PC-9 (cell line): Measurements from ENCODE around the gene MACROD2. TPM values are rescaled to one million over a fixed set of nuclear protein-coding genes. Genes with fewer than 3 reads are reported as not detected.

Experiments used
- BruUV-seq: library from RNA; stranded (reverse); fragments of 400-500 nt; replicated peaks from 2 replicates; lab custom pipeline; 2021; lab: Mats Ljungman, UMichigan
- CTCF ChIA-PET: fragments of 300-600 bp; sonication (Branson Sonifier 250); formaldehyde crosslinking; loops from one replicate; lab custom pipeline; 2022; ENCODE audit warnings: antibody characterized with exemption; lab: Charles Lee
- POLR2A ChIA-PET: fragments of 300-600 bp; sonication (Branson Sonifier 250); formaldehyde crosslinking; loops from one replicate; lab custom pipeline; 2022; ENCODE audit warnings: antibody characterized with exemption; ENCODE audit not compliant: unreplicated experiment; lab: Charles Lee
- DNase-seq, 2 experiments: peaks; one replicate each; pipeline versions ENCODE4 v3.0.0 to v3.0.0-alpha.2; 2015 to 2022; ENCODE audit warnings: mixed read lengths in 1 of 2
- H2AFZ ChIP-seq: fragments of 200-600 bp; sonication (generic); 2 replicates; pipeline ENCODE4 v1.8.1; 2017; ENCODE audit warnings: antibody characterized with exemption
- H3F3A ChIP-seq: fragments of 200-600 bp; sonication (generic); 2 replicates; pipeline ENCODE4 v1.8.1; 2017; ENCODE audit warnings: antibody characterized with exemption, mild to moderate bottlenecking, low read depth; ENCODE audit not compliant: insufficient read depth
- H3K27ac ChIP-seq: fragments of 200-600 bp; sonication (generic); 2 replicates; pipeline ENCODE4 v1.6.1; 2016; ENCODE audit warnings: mixed run types
- H3K27me3 ChIP-seq: fragments of 200-600 bp; sonication (generic); 2 replicates; pipeline ENCODE4 v1.6.1; 2016; ENCODE audit warnings: low read depth, mixed run types; ENCODE audit not compliant: insufficient read depth
- H3K36me3 ChIP-seq: fragments of 200-600 bp; sonication (generic); 2 replicates; pipeline ENCODE4 v1.6.1; 2016; ENCODE audit warnings: low read depth, mixed run types
- H3K4me1 ChIP-seq: fragments of 200-600 bp; sonication (generic); replicated peaks from 2 replicates; pipeline ENCODE4 v1.6.1; 2016; ENCODE audit warnings: mixed run types; ENCODE audit not compliant: insufficient read depth
- H3K4me2 ChIP-seq: fragments of 200-600 bp; sonication (generic); 2 replicates; pipeline ENCODE4 v1.6.1; 2017; ENCODE audit warnings: mixed run types
- H3K4me3 ChIP-seq: fragments of 200-600 bp; sonication (generic); 2 replicates; pipeline ENCODE4 v1.6.1; 2016; ENCODE audit warnings: mixed run types
- H3K79me2 ChIP-seq: fragments of 200-600 bp; sonication (generic); 2 replicates; pipeline ENCODE4 v1.6.1; 2017; ENCODE audit warnings: low read depth, mixed run types
- H3K9me2 ChIP-seq: fragments of 200-600 bp; sonication (generic); 2 replicates; pipeline ENCODE4 v1.8.1; 2017; ENCODE audit warnings: mild to moderate bottlenecking; ENCODE audit not compliant: insufficient read depth
- H3K9me3 ChIP-seq: fragments of 200-600 bp; sonication (generic); 2 replicates; pipeline ENCODE4 v1.8.1; 2016; ENCODE audit warnings: low read depth; ENCODE audit not compliant: insufficient read depth
- H4K20me1 ChIP-seq: fragments of 200-600 bp; sonication (generic); 2 replicates; pipeline ENCODE4 v1.8.1; 2017; ENCODE audit not compliant: insufficient read depth
- CTCF ChIP-seq: fragments of 200-600 bp; sonication (generic); conservative IDR thresholded peaks from 2 replicates; pipeline ENCODE4 v1.6.1; 2017; ENCODE audit warnings: mixed run types, antibody characterized with exemption, mild to moderate bottlenecking, moderate library complexity
- EZH2 ChIP-seq: fragments of 200-600 bp; sonication (generic); IDR thresholded peaks from 2 replicates; pipeline ENCODE4 v1.8.0; 2017; ENCODE audit warnings: antibody characterized with exemption, low read depth
- intact Hi-C: fragments of 100-400 bp; cut with micrococcal nuclease; formaldehyde crosslinking; loops from one replicate; pipeline ENCODE4 v1.10.0; 2022; ENCODE audit not compliant: unreplicated experiment
- total RNA-seq: library from RNA; stranded (reverse); gene quantifications from 2 replicates; pipeline ENCODE4 v1.2.3, GENCODE V29; 2021

MACROD2 gene
- total RNA-seq, 1 experiment from 2014 or later = 11.4 TPM

GRCh38 chr20:15854911-15855310 lies 1859.6 kb downstream of the MACROD2 start:
- no TSS peak for BruUV-seq
- intact Hi-C loops = no loop called here
- no peaks in the 10 kb centered on the region for H3K27me3 ChIP-seq
- H2AFZ ChIP-seq = no peak overlapping the region
- no peaks in the 10 kb centered on the region for H4K20me1 ChIP-seq
- no peaks in the 10 kb centered on the region for H3K4me1 ChIP-seq
- CTCF ChIA-PET = no interaction called here
- POLR2A ChIA-PET = interaction anchor here (0.5 kb wide), 1 partner anchor 17 kb away, joined by 3 read pairs; no protein-coding TSS in a partner anchor
- DNase-seq = no peak
- H3K4me2 ChIP-seq = no peak overlapping the region
- no peaks in the 10 kb centered on the region for H3K9me2 ChIP-seq
- H3F3A ChIP-seq = no peaks in the 10 kb centered on the region
- TF ChIP-seq CTCF (no peak), EZH2 (no peak)
- no peaks in the 10 kb centered on the region for H3K36me3 ChIP-seq
- no peaks in the 10 kb centered on the region for H3K9me3 ChIP-seq
- no peak overlapping the region for H3K4me3 ChIP-seq
- H3K27ac ChIP-seq = no peak overlapping the region
- no peaks in the 10 kb centered on the region for H3K79me2 ChIP-seq

- H3K27ac ChIP-seq = no peak overlapping the region
- H3K9me3 ChIP-seq = no peaks in the 10 kb centered on the region
- no peak for DNase-seq
- intact Hi-C loops = no loop called here
- H3K4me3 ChIP-seq = no peak overlapping the region
- H3K9me2 ChIP-seq = no peaks in the 10 kb centered on the region
- BruUV-seq = no TSS peak
- H2AFZ ChIP-seq = no peak overlapping the region
- H3F3A ChIP-seq = no peaks in the 10 kb centered on the region
- ChIA-PET CTCF (no interaction called here), POLR2A (no interaction called here)
- H3K4me1 ChIP-seq = 0 out of 2 replicates have a peak, but pooled peaks cover 6% of the 10 kb centered on the region
- H4K20me1 ChIP-seq = no peaks in the 10 kb centered on the region
- H3K36me3 ChIP-seq = no peaks in the 10 kb centered on the region
- TF ChIP-seq CTCF = no peak
- no peak for TF ChIP-seq EZH2
- H3K79me2 ChIP-seq = no peaks in the 10 kb centered on the region
- H3K27me3 ChIP-seq = no peaks in the 10 kb centered on the region
- H3K4me2 ChIP-seq = no peak overlapping the region
These were observed 1862.0 kb downstream of the MACROD2 start for GRCh38 chr20:15857173-15857784.

- Histone ChIP-seq H3K27me3 (no peaks in the 10 kb centered on the region), H3K4me2 (no peak overlapping the region), H3K4me3 (no peak overlapping the region), H3K27ac (no peak overlapping the region), H3K36me3 (no peaks in the 10 kb centered on the region), H4K20me1 (no peaks in the 10 kb centered on the region), H3K4me1 (0 out of 2 replicates have a peak, but pooled peaks cover 6% of the 10 kb centered on the region), H3K9me3 (no peaks in the 10 kb centered on the region), H3F3A (no peaks in the 10 kb centered on the region), H2AFZ (no peak overlapping the region), H3K9me2 (no peaks in the 10 kb centered on the region), H3K79me2 (no peaks in the 10 kb centered on the region)
- ChIA-PET CTCF (no interaction called here), POLR2A (no interaction called here)
- DNase-seq = no peak
- no TSS peak for BruUV-seq
- TF ChIP-seq EZH2 (no peak), CTCF (no peak)
- intact Hi-C loops = no loop called here
These were observed 1863.7 kb downstream of the MACROD2 start for GRCh38 chr20:15859061-15859460.
